NAMALWA (cell line): ENCODE results near the gene DCANP1.
A peak's percentile ranks its signal among the peaks of the same experiment; 100 is the strongest.

Experiments used
- DNase-seq: peaks from one replicate; pipeline ENCODE4 v3.0.0-alpha.2; 2015; ENCODE audit warnings: low spot score

DCANP1 gene

GRCh38 chr5:135478938-135479337 lies 31.8 kb upstream of the DCANP1 start:
- no peak for DNase-seq

DNA sequence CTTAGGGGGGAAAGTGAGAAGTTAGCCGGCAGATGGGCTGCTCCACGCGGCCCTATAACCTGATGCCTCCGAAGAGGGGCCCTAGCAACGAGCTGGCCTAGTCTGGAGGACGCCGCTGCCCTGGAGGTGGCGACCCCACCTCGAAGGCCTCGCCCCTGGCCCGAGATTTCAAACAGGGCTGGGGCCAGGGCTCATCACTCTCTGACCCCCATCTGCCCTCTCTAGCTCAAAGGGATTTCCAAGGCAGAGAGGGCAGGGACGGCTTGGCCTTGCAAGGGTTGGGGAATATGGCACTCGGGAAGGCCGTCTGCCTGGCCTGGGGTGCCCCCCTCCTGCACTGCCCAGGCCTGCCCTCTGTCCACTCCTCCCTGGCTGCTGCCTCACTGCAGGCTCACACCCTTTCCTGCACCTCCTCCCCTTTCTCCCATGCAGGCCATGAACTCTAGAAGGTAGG lies 30.5 kb upstream of the DCANP1 start:
- no peak for DNase-seq

GRCh38 chr5:135476615-135477581 lies 29.8 kb upstream of the DCANP1 start:
- DNase-seq, result no peak

- no peak for DNase-seq
Measured at GRCh38 chr5:135473956-135474670, 27.0 kb upstream of the DCANP1 start.

DNA sequence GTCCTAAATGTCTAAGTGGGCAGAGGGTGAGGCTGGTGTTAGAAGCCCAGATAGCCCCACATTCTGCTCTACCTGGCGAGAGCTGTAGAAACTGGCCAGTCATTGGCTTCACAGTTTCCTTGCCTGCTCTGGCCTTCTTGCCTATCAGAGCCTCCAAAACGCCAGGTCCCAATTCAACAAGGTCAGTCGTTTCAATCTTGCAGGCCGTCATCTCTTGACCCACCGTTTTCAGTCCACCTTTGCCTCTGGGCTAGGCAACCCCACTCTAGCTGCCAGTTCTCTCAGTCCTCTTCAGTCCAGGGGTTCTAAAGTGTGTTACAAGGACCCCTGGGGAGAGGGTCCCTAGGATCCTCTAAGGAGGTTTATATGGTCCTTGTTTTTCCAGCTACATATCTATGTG lies 25.0 kb upstream of the DCANP1 start:
- no peak for DNase-seq

DNA sequence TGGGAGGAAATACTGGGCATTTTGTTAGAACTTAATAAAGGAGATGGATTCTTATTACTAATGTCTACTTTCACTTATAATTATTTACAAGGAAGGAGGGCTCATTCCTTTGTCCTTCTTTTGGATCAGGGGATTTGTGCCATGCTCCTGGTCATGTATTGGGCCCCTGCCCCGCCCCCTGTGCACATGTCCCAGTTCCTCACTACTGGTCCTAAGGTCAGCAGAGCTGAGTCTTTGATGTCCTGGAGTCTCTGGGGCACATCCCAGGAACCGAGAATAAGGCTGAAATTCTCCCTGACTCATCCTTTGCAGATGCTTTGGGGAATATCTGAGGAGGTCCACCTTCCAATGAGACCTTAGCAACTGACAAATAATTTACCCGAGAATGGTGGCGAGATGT lies 24.6 kb upstream of the DCANP1 start:
- DNase-seq, result no peak

DNA sequence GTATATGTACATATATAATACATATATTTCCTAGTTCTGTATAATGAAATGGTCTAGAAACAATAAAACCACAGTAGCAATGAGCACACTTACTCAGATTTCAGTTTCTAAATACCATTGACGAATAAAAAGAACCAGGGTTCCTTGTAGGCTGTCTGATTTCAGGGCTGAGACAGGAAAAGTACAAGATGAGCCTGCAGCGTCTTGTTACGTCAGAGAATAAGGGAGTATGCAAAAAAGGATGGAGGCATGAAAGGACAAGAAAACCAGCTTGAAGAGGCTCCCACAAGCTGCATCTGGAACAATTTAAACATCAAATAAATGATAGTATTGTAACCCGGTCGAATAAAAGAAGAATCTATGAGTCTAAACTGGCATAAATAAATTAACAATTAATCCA lies 22.8 kb upstream of the DCANP1 start:
- no peak for DNase-seq

DNA sequence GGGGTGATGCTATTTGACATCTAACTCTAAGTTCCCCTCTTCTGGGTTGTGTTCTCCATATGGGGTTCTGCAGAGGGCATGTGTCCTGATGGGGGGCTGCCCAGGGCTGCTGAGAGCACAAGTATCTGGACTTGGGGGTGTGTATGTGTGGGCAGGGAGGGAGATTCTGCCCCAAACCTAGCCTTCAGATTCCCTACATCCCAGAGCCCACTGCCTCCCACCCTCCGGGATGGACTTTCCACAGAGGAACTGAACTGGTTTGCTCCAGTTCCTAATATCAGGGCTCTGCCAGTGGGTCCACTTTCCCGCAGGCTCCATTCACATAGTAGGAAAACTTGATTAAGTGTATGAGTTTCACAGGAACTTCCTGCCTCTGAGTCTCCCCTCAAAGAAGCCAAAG lies 21.4 kb upstream of the DCANP1 start:
- DNase-seq, result no peak

DNA sequence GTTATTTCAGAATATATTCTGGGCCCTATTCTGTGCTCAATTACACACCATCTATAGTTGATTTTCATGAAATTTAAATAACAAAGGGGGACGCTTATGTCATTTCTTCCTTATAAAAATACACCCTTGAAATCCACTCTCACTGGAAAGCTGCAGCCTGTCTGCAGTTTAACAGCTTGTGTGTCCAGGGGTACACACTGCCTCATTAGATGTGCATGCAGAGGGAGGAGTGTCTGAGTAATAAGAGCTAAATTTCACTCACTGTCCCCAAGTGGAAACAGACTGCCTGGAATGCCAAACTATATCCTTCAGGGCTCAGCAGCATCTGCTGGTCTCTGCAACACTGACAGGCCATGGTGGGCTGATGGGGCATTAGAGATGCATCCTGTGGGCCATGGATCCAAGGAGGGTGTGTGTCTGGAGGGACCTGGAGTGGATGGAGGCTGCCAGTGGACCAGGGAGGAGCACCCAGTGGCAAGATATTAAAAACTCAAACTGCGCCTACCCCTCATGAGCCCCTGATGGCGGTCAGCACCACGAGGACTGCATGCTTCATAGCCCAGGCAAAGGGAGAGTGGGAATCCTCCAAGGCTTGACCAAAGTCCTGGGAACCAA lies 20.8 kb upstream of the DCANP1 start:
- no peak for DNase-seq

- no peak for DNase-seq
Measured at GRCh38 chr5:135467051-135467625, 20.0 kb upstream of the DCANP1 start.

GRCh38 chr5:135466178-135467050 lies 19.3 kb upstream of the DCANP1 start:
- peak; percentile 65 for DNase-seq

GRCh38 chr5:135465391-135466122 lies 18.4 kb upstream of the DCANP1 start:
- no peak for DNase-seq

DNA sequence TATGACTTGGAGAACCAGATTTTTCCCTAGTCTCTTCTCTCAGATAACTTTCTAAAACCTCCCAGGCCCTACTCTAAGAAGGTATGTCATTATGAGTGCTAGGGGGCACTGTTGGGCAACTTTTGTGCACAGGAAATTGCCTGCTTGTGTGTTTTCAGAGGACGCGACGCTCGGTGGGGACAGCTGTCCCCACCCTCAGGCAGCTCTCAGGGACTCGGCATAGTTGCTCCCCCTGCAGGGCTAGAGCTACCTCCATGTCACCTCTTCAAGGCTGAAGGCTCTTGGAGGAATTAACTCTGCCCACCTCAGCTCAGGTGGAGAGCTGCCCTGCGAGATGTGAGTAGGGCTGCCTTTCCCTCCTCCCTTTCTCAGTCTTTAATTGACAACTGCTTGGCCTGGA lies 15.2 kb upstream of the DCANP1 start:
- DNase-seq, result peak; percentile 97

DNA sequence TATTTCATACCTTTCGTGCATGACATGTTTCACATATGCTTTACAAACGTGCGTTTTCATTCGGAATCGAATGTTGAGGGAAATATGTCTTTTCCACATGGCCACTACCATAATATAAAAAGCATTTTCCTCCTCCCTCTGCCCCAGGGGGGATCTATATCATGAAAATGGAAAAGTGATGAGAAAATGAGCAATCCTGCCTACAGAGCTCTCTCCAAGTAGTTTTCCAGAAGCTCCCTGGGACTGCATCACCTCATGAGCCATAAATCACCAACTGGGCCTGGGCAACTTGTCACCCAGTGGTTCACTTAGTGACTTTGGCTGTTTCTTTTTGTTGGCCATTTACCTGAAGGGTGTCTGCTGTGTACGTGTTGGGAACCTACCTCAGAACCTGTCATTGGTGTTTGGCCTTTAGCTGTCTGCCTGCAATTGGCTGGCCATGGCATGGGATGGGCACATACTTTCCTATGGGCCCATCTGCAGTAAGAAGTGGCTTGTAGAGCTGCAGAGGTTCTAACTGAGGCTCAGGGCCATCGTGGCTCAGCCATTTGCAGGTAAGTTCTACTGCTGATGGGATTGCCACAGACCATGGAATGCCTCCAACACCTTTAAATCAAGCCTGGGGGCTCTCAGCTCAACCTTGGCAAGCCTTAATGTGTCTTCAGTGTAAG lies 14.5 kb upstream of the DCANP1 start:
- no peak for DNase-seq

- no peak for DNase-seq
Measured at GRCh38 chr5:135460246-135461033, 13.3 kb upstream of the DCANP1 start.

DNA sequence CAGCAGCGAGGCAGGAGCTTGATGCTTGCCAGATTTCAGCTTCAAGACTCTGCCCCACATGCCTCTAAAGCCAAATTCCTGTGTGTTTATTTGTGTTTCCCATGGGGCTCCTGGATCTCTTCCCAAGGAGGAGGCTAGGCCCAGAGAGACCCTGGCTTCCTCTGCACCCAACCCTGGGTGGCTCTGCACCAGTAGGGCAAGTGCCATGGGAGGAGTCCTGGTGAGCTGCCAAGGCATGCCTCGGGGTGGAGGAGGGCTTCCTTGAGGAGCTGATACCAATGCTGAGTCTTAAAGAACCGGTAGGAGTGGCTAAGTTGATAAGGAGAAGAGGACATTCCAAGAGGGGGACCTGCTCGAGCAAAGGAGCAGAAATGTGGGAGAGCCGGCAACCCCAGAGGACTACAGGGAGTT lies 11.8 kb upstream of the DCANP1 start:
- DNase-seq, result no peak

GRCh38 chr5:135458356-135458755 lies 11.2 kb upstream of the DCANP1 start:
- no peak for DNase-seq

DNA sequence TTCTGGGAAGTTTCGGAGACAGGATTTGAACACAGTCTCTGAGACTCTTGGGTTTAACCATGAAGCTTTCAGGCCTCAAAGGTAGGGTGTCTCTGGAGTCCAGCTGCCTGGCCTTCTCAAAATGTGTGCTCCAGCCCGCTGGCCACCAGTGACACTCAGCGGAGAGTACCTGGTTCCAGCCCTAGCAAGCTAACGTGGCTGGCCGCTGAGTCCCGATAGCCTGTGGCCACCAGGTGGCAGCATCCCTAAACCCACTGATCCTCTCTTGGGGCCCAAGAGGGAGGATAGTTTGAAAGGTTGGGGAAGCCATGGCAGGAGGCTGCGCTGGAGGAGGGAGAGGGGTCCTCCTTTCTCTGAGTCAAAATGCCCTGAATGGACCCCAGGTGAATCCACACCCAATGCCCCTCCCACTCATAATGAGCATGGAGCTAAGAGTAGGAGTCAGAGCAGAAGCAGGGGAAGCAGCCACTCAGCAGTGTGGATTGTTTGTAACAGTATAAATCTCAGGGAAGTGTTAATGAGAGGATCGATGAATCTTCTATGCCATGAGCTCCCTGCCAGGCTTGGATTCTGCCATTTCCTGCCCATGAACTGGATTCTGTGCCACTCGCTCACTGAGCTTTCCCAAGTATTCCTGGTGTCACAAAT lies 10.4 kb upstream of the DCANP1 start:
- peak; percentile 74 for DNase-seq
